Ammon's horn (tissue), 1 donor: ENCODE measurements around the gene PCDHAC1.

Experiments
- DNase-seq: peaks from one replicate; pipeline ENCODE4 v3.0.0-alpha.2; 2016; ENCODE audit warnings: low spot score

Gene PCDHAC1

GRCh38 chr5:140966293-140967225 is 40.5 kb downstream of the PCDHAC1 start, which contains the start of gene PCDHAC2:
TSS of gene PCDHAC2 (plus strand) at chr5:140966476. CDS start at chr5:140966767, 291 bp downstream.
- peak; percentile 82 for DNase-seq

GRCh38 chr5:140967226-140967893 is 41.3 kb downstream of the PCDHAC1 start:
- no peak for DNase-seq

- DNase-seq, result no peak
Measured at GRCh38 chr5:140969880-140970279, 43.8 kb downstream of the PCDHAC1 start.

GRCh38 chr5:140973550-140973949 is 47.5 kb downstream of the PCDHAC1 start:
- no peak for DNase-seq

GRCh38 chr5:140977003-140977402 is 50.9 kb downstream of the PCDHAC1 start:
- no peak for DNase-seq

GRCh38 chr5:140978260-140978659 is 52.2 kb downstream of the PCDHAC1 start:
- no peak for DNase-seq

GRCh38 chr5:140978983-140979382 is 52.9 kb downstream of the PCDHAC1 start:
- no peak for DNase-seq
